ENCODE measurements around the gene PAX3.

Gene PAX3

DNA sequence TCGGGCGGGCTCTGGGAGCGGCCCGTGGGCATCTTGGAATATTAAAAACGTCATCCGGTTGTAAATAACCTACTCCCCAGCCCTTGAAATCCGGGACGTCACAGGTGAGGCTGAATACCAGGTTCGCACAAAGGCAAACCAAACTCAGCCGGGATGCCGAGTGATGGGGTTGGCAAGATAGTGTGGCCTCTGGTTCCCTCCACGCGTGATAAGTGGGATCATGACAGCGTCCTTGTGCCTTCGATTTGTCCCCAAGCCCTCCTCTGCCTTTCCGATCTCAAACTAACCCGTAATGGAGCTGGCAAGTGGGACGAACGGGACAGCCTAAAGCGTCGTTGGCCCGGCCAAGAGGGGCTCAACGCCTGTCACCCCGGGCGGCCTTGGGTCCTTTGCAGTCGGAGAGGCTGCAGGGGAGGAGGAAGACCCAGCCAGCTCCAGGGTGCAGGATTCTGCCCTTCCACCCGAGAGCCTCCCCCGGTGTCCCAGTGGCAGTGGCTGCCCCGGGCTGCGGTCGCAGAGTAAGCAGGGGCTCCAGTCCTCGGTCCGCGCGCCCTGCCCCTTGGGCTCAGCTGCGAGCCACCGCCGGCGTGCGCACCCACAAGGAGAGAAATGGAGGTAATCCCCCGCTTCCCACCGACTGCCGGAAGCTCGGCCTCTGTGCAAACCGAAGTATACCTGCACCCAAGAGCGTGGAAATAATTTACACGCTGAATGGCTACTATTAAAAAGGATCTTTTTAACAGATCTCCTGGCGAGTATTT lies 13.4 kb upstream of the PAX3 start:
- H2AFZ ChIP-seq (ENCODE audit: low read length): no peak overlapping the region
- H3K9me2 ChIP-seq (replicated peaks; ENCODE audit: insufficient read depth, low read length): no peaks in the 10 kb centered on the region
- 0 out of 2 replicates have a peak, but pooled peaks cover 3% of the 10 kb centered on the region for H3K4me1 ChIP-seq (ENCODE audit: low read length)
- H3K4me3 ChIP-seq (ENCODE audit: low read length): no peak overlapping the region
- H3F3A ChIP-seq (ENCODE audit: insufficient read depth, low read length): no peaks in the 10 kb centered on the region
- H3K9ac ChIP-seq (ENCODE audit: low read length): no peak overlapping the region
- H3K4me2 ChIP-seq (ENCODE audit: low read depth, low read length): no peak overlapping the region
- peaks cover 17% of the 10 kb centered on the region for H3K27me3 ChIP-seq (replicated peaks; ENCODE audit: insufficient read depth, low read length)
- TF ChIP-seq EZH2 (optimal IDR thresholded peaks at IDR 0.05; ENCODE audit: low read depth, low read length) (no peak), EZH2phosphoT487 (IDR thresholded peaks at IDR 0.05; ENCODE audit: low read length) (no peak)
- TF ChIP-seq, protein P1, sequence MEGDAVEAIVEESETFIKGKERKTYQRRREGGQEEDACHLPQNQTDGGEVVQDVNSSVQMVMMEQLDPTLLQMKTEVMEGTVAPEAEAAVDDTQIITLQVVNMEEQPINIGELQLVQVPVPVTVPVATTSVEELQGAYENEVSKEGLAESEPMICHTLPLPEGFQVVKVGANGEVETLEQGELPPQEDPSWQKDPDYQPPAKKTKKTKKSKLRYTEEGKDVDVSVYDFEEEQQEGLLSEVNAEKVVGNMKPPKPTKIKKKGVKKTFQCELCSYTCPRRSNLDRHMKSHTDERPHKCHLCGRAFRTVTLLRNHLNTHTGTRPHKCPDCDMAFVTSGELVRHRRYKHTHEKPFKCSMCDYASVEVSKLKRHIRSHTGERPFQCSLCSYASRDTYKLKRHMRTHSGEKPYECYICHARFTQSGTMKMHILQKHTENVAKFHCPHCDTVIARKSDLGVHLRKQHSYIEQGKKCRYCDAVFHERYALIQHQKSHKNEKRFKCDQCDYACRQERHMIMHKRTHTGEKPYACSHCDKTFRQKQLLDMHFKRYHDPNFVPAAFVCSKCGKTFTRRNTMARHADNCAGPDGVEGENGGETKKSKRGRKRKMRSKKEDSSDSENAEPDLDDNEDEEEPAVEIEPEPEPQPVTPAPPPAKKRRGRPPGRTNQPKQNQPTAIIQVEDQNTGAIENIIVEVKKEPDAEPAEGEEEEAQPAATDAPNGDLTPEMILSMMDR (IDR thresholded peaks at IDR 0.05; ENCODE audit: low read length): no peak
- H3K36me3 ChIP-seq (replicated peaks; ENCODE audit: insufficient read depth, low read length): no peaks in the 10 kb centered on the region
- no peak overlapping the region for H3K27ac ChIP-seq (ENCODE audit: low read length)
- H4K20me1 ChIP-seq (ENCODE audit: insufficient read depth, low read length): no peaks in the 10 kb centered on the region
- no peak for DNase-seq
- no peaks in the 10 kb centered on the region for H3K9me3 ChIP-seq (replicated peaks; ENCODE audit: insufficient read depth, low read length)
- H3K79me2 ChIP-seq (ENCODE audit: low read length): no peaks in the 10 kb centered on the region

DNA sequence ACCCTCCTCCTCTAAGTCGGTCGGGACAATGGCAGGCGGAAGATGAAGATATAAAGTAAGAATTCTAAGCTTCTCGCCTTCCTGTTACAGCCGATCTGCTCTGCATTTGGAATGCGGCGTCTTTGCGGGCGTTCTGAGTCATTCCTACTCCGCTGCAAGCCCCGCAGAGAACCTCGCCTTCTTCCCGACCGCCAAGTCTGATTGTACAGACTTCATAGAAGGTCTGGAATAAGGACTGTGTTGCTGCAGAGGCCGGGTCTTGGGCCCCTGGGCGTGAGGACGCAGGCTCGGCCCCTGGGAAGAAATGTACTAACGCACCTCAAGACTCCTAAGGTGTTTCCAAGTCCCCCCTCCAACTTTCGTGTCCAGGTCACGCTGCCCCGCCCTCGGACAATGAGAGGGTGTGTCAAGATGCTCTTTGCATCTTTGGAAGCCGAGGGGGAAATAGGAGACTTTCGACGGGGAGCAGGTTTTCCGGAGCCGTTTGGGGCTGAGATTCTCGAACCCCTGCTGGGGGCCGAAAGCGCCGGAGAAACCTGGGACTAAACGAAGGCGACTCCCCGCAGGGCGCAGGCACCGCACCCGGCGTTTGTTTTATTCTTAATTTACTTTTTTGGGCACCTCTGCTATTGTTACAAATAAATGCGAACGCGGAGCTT lies 12.7 kb upstream of the PAX3 start:
- Histone ChIP-seq H3K27me3 (replicated peaks; ENCODE audit: insufficient read depth, low read length) (peaks cover 24% of the 10 kb centered on the region), H3K79me2 (ENCODE audit: low read length) (no peaks in the 10 kb centered on the region), H4K20me1 (ENCODE audit: insufficient read depth, low read length) (no peaks in the 10 kb centered on the region), H3K4me3 (ENCODE audit: low read length) (no peak overlapping the region), H3K4me2 (ENCODE audit: low read depth, low read length) (no peak overlapping the region), H2AFZ (ENCODE audit: low read length) (no peak overlapping the region), H3K36me3 (replicated peaks; ENCODE audit: insufficient read depth, low read length) (no peaks in the 10 kb centered on the region), H3K9ac (ENCODE audit: low read length) (no peak overlapping the region), H3K27ac (ENCODE audit: low read length) (no peak overlapping the region), H3K9me3 (replicated peaks; ENCODE audit: insufficient read depth, low read length) (no peaks in the 10 kb centered on the region), H3K9me2 (replicated peaks; ENCODE audit: insufficient read depth, low read length) (no peaks in the 10 kb centered on the region), H3K4me1 (ENCODE audit: low read length) (0 out of 2 replicates have a peak, but pooled peaks cover 3% of the 10 kb centered on the region), H3F3A (ENCODE audit: insufficient read depth, low read length) (no peaks in the 10 kb centered on the region)
- no peak for DNase-seq
- TF ChIP-seq, protein P1 (IDR thresholded peaks at IDR 0.05; ENCODE audit: low read length): no peak
- no peak for TF ChIP-seq EZH2 (optimal IDR thresholded peaks at IDR 0.05; ENCODE audit: low read depth, low read length)

DNA sequence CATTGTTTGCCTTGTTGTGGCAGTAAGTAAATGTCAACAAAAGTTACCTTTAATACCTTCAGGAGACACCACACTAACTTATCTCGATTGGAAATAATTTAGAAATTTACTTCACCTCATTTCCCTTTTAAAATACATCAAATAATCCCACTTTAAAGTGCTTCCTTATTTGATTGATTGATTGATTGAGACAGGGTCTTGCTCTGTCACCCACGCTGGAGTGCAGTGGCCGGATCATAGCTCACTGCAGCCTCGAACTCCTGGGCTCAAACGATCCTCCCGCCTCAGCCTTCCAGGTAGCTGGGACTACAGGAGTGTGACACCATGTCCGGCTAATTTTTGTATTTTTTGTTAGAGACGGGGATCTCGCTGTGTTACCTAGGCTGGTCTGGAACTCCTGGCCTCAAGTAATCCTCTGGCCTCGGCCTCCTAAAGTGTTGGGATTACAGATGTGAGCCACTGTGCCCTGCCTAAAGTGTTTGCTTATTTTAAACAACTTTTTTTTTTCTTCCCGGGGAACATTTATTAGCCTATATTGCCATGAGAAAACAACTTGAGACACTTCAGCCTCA lies 12.0 kb upstream of the PAX3 start:
- H3K36me3 ChIP-seq (replicated peaks; ENCODE audit: insufficient read depth, low read length): no peaks in the 10 kb centered on the region
- no peaks in the 10 kb centered on the region for H3K4me1 ChIP-seq (ENCODE audit: low read length)
- no peak overlapping the region for H3K4me2 ChIP-seq (ENCODE audit: low read depth, low read length)
- no peak overlapping the region for H3K4me3 ChIP-seq (ENCODE audit: low read length)
- no peaks in the 10 kb centered on the region for H3K79me2 ChIP-seq (ENCODE audit: low read length)
- no peaks in the 10 kb centered on the region for H3F3A ChIP-seq (ENCODE audit: insufficient read depth, low read length)
- peaks cover 30% of the 10 kb centered on the region for H3K27me3 ChIP-seq (replicated peaks; ENCODE audit: insufficient read depth, low read length)
- DNase-seq: no peak
- no peaks in the 10 kb centered on the region for H3K9me3 ChIP-seq (replicated peaks; ENCODE audit: insufficient read depth, low read length)
- no peak overlapping the region for H3K9ac ChIP-seq (ENCODE audit: low read length)
- H4K20me1 ChIP-seq (ENCODE audit: insufficient read depth, low read length): no peaks in the 10 kb centered on the region
- H3K27ac ChIP-seq (ENCODE audit: low read length): no peak overlapping the region
- H2AFZ ChIP-seq (ENCODE audit: low read length): no peak overlapping the region
- no peak for TF ChIP-seq EZH2 (optimal IDR thresholded peaks at IDR 0.05; ENCODE audit: low read depth, low read length)
- TF ChIP-seq, protein P1 (IDR thresholded peaks at IDR 0.05; ENCODE audit: low read length): no peak
- TF ChIP-seq EZH2phosphoT487 (IDR thresholded peaks at IDR 0.05; ENCODE audit: low read length): no peak
- no peaks in the 10 kb centered on the region for H3K9me2 ChIP-seq (replicated peaks; ENCODE audit: insufficient read depth, low read length)

Data from MM.1S (cell line).